HuH-7 (cell line): ENCODE results near the gene EED.

ENCODE experiments used
- DNase-seq: peaks from one replicate; pipeline ENCODE4 v3.0.0; 2011; ENCODE audit warnings: low spot score

EED gene

GRCh38 chr11:86244522-86245368 lies at the start of gene EED:
EED (plus strand) TSS chr11:86244753; CDS start chr11:86245230, 477 bp downstream.
- peak; percentile 66 for DNase-seq

GRCh38 chr11:86194998-86195397 lies 49.6 kb upstream of the EED start:
- no peak for DNase-seq

DNA sequence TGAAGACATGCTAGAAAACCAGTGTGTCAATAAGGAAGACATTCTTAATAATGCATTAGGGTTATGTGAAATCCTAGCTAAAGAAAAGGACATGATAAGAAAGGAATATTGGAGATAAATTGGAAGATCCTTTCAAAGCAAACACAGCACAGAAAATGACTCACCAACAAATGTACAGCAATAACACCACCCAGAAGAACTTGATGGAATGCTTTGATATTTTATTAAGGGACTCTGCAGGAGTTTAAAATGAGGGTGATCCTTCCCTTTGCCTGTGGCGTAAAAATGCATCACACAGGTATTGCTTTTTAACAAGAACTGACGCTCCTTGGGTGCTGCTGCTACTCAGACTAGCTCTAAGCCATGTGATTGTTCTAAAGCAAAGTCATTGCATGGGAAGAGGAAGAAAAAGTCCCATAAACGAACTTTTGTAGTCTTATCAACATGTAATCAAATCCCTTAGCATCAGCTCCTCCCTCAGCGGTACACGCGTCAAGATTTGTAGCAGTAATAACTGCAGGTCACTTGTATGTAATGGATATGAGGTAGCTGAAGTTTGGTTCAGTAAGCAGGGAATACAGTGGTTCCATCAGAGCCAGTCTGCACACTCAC lies 48.4 kb upstream of the EED start:
- DNase-seq: no peak

DNA sequence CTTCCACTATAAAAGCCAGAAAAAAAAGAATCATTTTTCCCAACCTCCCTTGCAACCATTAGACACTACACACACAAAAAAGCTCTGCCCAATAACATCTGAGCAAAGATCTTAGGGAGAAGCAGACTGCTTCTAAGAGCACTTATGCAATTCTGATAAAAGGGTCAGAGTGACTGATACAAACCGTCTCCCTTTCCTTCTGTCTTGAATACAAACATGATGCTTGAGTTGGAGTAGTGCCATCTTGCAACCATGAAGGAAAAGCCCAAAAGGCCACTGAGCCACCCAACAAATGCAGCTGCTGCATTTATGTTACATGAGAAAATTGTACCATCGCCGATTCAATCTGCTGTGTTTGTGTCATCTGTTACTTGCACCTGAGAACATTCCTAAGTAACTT lies 47.6 kb upstream of the EED start:
- DNase-seq: no peak

DNA sequence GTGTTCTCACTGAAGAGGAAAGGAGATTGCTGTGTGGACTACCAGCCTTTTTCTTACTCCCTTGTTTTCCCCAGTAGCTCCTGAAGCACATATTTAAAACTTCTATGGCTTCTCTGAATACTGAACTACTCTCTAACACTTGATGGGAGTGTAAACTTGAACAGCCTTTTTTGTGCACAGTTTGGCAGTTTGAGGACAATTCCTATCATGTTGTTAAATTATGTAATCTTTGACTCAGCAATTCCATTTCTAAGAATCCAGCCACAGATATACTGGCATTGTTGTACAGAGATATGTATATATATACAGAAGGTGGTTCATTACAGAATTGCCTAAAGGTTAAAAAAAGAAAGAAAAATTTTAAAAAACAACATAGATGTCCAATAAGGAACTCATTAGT lies 47.1 kb upstream of the EED start:
- no peak for DNase-seq

DNA sequence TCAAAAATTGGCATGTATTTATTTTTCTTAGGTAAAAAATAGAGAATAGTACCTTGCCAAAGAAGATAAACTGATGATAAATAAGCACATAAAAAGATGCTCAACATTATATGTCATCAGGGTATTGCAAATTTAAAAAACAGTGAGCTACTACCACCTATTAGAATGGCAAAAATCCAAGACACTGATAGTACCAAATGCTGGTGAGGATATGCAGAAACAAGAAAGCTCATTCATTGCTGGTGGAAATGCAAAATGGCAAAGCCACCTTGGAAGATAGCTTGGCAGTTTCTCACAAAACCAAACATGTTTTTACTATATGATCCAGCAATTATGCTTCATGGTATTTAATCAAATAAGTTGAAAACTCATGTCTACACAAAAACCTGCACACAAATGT lies 46.4 kb upstream of the EED start:
- no peak for DNase-seq

GRCh38 chr11:86199354-86199753 lies 45.2 kb upstream of the EED start:
- no peak for DNase-seq

DNA sequence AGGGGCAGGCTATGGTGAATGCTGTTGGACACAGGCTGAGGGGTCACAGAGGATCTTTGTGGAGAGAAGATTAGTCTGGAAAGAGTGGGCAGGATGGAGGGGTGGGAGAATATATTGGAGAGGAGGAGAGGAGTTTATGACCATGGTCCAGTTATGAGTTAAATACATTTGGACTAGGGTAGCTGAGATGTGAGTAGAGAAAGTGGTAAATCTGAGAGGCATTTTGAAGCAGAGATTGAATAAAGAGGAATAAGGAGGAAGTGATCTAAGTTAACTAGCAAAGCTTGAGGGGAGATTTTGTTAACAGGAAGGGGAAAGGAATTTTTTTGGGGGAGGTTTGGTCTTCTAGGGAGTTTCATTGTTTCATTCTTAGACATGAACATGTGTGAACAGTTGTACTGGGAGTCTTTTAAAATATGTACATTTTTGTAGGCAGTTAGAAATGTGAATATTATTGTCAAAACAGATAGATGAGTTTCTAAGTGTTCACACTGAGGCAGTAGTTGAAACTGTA lies 43.1 kb upstream of the EED start:
- no peak for DNase-seq

GRCh38 chr11:86202013-86202336 lies 42.6 kb upstream of the EED start:
- no peak for DNase-seq

- no peak for DNase-seq
Observed at GRCh38 chr11:86204356-86204755, 40.2 kb upstream of the EED start.

GRCh38 chr11:86205421-86206336 lies 38.9 kb upstream of the EED start:
- no peak for DNase-seq

DNA sequence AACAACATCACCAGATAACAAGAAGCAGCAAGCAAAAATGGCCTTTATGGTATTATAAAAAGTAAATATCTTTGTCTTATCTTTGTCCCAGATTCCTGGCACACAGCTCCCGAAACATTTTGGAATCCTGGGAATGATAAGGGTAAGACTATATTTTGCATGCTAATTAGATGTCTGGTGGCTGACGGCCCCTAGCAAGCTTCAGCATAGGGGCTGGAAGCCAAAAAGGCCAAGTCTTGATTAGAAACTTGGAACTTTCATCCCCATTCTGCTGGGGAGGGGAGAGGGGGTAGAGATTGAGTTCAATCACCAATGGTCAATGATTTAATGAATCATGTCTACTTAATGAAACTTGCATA lies 38.2 kb upstream of the EED start:
- no peak for DNase-seq

GRCh38 chr11:86207413-86207812 lies 37.1 kb upstream of the EED start:
- DNase-seq: no peak

DNA sequence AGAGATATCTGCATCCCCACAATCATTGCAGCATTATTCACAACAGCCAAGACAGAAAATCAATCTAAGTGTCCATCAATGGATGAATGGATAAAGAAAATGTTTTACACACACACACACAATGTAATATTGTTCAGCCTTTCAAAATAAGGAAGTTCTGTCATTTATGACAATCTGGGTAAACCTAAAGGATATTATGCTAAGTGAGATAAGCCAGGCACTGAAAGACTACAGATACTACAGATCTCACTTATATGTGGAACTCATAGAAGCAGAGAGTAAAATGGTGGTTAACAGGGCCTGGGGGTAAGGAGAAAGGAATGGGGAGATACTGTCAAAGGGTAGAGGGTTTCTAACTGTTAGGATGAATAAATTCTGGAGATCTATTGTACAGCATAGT lies 36.0 kb upstream of the EED start:
- DNase-seq: no peak

- DNase-seq: peak; percentile 39
Observed at GRCh38 chr11:86209806-86210657, 34.5 kb upstream of the EED start.

DNA sequence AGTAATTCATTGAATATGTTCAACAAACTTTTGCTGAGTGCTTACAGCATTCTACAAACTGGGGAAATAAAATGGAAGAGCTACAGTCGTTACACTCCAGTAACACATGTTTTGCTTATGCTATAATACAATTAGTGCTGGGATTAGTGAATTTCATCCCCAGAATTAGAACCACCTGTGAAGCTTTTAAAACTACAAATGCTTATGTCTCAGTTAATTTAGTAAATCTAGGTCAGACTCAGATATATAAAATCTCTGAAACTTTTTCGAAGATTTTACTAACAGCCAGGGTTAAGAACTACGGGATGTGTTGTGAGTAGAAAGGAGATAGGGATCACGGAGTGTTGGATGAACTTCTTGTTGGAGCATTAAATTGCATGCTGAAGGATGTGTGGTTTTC lies 33.7 kb upstream of the EED start:
- no peak for DNase-seq

- DNase-seq: no peak
Observed at GRCh38 chr11:86211619-86212018, 32.9 kb upstream of the EED start.

DNA sequence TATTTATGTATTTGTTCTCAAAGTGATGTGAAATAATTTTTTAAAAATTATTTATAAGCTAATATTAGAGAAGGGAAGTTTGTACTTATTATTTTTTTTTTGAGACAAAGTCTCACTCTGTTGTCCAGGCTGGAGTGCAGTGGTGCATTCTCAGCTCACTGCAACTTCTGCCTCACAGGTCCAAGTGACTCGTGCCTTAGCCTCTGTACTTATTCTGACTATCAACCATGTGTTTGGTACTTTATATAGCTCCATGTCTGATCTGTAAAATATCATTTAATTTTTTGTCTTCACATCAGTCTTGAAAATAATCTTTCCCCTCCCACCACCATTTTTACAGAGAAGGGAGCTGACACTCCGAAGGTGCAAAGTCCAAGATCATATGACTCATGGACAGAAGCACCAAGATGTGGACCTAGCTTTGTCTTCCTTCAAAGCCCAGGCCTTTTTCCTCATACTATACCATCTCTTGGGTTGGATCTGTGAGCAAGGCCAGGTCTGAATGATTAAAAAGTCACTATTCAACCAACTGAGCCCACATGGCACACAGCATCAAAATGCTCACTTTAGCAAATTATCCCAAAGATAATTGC lies 32.4 kb upstream of the EED start:
- DNase-seq: no peak

- no peak for DNase-seq
Observed at GRCh38 chr11:86214710-86215109, 29.8 kb upstream of the EED start.

GRCh38 chr11:86218125-86219084 lies 26.1 kb upstream of the EED start:
- peak; percentile 53 for DNase-seq
